ENCODE measurements around the gene TEP1.

TEP1 gene

GRCh38 chr14:20429801-20430669, 16.7 kb upstream of the TEP1 start:
- no peak for DNase-seq

- DNase-seq, result no peak
These were observed 15.5 kb upstream of the TEP1 start for GRCh38 chr14:20428802-20429201.

DNA sequence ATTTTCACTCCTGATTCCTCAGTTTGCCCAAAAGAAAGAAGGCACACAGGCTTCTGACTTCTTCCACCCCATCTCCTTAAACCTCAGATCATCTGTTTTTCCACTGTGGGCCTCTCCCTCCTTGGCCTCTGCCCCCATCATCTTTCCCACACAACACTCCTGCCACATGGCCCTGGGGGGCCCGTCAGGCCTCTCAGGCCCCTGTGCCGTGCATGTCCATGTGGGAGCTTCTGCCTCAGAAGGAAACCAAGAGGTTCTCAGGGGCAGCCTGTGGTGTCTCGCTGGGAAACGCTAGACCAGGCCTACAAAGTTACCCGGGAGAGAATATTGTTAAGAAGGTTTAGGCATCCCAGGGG, 14.7 kb upstream of the TEP1 start:
- DNase-seq, result no peak

- DNase-seq, result no peak
These were observed 14.1 kb upstream of the TEP1 start for GRCh38 chr14:20427231-20428009.

DNA sequence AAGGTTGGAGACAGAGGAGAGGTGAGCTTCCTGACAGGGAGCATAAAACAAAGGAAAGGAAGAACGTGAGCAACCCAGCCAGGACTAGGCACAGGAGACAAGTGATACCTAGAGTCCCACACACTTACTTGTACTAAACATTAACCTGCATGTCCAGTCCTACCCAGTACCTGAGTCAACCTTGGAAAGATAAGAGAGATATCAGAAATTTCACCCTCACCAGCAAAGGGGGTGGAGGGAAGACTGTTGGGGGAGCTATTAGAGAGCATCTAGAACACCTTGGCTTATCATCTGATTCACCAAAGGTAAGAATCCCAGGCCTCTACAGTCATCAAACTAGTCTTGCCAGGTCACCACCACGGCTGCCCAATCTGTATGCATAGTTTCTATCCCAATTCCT, 11.6 kb upstream of the TEP1 start:
- DNase-seq, result no peak

DNA sequence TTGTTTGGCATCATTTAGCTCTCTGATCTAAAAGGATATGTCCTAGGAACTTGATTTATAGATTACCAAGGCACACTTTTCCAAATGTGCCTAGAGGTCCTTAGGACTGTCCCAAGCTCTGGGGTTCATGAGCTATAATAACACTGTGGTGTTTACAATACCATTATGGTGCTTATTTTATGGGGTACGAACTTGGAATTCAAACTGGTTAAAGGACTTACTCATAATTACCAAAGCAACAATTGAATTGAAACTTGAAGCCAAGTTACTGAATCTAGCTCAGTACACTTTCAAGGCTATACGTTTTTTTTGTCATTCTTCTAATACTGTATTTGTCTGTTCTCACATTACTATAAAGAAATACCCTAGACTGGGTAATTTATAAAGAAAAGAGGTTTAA, 9.6 kb upstream of the TEP1 start:
- no peak for DNase-seq

DNA sequence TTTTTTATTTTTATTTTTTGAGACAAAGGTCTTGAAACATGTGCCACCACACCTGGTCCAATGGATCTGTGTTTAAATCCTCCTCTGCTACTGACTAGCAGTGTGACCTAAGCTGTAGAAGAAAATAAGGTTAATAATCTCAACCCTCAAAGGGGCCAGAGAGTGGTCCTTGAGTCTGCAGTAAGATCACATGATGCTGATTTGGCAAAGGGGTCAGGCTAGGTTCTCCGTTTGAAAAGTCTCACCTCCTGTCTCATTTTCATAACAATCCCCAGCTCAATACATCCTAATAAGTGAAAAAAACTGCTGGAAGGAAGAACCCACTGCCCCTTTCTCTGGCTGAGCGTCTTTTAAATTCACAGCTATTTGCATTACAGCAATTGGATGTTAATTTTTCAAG, 8.0 kb upstream of the TEP1 start:
- no peak for DNase-seq

GRCh38 chr14:20419419-20419818, 6.1 kb upstream of the TEP1 start:
- no peak for DNase-seq

DNA sequence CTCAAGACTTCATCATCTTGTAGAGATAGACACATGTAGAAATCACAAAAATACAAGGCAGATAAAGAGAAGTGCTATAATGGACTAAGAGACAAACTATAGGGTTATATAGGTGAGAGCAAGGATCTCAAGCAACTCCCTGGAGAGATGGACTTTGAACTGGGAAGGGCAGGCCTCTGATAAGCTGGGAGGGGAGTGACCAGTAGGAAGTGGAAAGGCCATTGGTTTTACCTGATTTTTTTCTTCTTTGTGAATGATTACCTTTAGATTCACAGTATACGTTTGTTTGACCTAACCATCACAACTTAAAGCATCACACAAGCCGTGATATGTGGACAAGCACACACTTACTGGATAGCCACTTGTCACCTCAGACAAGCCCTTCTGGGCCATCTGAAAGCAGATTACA, 5.2 kb upstream of the TEP1 start:
- DNase-seq, result no peak

- DNase-seq, result no peak
These were observed 4.2 kb upstream of the TEP1 start for GRCh38 chr14:20417250-20418186.

DNA sequence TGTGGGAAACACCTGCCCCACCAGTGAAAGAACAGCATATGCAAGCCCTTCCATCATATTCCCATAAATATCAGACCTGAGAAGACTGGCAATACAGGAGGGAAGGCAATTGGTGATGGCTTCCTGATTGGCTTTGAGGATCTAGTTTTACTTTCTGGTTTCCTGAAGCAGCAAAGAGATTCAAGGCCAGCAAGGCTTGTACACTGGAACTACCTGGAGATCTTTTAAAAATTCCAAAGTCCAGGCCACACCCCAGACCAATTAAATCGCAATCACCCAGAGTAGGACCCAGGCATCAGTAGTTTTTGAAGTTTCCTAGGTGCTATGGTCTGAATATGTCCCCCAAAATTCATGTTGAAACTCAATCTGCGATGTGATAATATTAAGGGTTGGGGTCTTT, 2.9 kb upstream of the TEP1 start:
- DNase-seq, result no peak

DNA sequence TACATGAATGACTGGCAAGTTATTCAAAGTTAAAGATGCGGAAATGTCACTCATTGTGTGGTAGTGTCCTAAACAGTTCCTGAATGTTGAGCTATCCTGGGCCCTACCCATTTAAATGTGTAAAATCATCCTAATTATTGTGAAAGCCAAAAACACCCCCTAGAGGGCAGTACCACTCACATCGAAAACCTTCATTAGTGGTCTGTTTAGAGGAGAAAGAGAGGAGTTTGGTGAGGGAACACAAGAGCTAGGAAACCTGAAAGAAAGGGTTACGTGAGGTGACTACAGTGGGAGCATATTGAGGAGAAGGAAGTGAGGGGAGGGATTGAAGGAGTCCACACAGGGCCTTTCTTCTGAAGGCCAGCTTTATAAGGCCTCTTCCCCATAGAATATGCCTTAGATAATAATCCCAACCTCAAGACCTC, 2.5 kb upstream of the TEP1 start:
- no peak for DNase-seq

DNA sequence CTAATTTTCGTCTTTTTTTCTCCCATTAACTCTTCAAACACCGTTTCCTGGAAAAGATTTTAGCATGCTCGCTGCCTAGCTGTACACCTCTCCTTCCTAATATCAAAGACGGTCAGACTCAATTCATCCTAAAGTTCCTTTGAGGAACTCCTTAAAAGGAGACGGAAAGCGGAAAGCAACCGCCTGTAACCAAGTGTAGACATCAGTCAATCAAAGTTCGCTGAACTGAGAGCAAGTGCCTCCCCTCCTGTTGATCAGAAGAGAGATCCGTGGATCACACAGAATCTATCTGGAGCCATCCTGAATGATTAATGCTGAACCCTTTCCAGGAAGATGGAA, 412 bp upstream of the TEP1 start:
- no peak for DNase-seq

- no peak for DNase-seq
These were observed 890 bp downstream of the TEP1 start for GRCh38 chr14:20412411-20412810.

- no peak for DNase-seq
These were observed 4.1 kb downstream of the TEP1 start for GRCh38 chr14:20409226-20409625.

GRCh38 chr14:20403521-20403920, 9.8 kb downstream of the TEP1 start:
- no peak for DNase-seq

DNA sequence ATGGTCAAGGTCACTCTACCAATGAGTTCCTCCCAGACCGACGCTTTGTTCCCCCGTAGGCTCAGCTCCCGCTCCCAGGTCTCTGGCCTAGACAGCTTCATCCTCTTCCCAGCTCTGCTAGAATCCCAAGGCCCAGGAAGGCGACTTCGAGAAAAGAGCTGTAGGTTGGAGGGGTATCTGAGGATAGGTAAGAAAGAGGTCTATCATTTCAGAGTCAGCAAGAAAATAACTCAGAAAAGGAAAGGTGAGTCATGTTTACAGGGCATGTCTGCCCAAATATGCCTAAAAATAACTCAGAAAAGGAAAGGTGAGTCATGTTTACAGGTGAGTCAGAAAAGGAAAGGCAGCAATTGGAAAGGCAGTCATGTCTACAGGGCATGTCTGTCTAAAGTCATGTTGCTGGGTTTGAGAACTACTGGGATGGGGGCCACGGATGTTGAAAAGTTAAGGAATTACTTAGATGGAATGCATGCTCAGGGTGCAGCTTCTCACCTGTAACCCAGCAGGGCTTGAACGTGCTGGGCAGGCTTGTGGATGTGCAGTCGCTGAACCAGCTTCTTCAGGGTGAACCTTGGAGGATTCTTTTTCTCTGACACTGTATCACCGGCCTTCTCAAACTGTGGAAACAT, 12.2 kb downstream of the TEP1 start:
- DNase-seq, result no peak

DNA sequence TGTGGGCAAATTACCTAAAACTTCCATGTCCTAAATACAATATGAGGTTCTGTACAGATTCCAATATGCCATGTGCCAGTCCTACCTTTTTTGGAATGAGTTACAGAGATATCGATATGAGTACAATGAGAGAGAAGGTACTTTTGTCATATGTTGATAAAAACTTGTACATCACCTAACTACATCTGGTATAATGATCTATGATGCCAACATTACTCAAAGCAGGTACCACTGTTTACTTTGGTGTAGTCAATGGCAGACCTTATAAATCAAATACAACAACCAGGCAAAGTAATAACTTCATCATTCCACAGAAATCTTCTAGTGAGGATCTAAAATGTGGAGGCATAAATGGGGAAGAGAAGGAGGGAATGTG, 12.7 kb downstream of the TEP1 start:
- no peak for DNase-seq

DNA sequence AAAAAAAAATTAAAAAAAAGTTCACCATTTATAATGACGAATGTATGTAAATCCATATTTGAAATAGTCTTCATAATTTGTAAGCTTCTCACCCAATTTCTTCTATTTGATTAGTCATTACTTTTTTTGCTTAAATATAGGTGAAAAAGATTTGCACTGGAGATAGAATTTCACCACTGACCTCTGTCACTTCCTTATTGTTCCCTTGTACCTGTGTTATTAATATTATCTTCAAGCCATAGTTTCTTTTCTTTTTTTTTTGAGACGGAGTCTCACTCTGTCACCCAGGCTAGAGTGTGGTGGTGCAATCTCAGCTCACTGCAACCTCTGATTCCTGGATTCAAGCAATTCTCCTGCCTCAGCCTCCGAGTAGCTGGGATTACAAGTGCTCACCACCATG, 15.8 kb downstream of the TEP1 start:
- DNase-seq, result no peak

- DNase-seq, result no peak
These were observed 21.8 kb downstream of the TEP1 start for GRCh38 chr14:20391505-20391904.

DNA sequence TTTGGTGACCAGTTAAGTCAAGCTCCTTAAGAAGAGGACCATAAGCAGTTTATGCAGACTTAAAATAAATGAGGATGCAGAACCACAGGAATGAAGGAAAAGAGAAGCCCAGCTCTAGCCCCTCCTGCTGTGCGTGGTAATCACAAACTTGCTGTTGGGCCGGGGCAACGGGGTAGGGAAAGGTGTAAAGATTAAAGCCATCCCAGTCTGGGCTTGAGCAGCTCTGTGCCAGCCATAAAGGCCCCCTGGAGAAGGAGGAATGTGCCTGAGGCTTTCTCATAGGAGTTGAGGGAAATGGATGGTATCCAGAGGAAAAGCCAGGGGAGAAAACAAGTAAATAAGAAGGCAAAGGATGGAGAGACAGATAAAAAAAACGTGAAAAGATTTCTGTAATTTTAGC, 25.1 kb downstream of the TEP1 start:
- no peak for DNase-seq

- no peak for DNase-seq
These were observed 25.7 kb downstream of the TEP1 start for GRCh38 chr14:20387576-20387975.

GRCh38 chr14:20386276-20386855, 26.9 kb downstream of the TEP1 start:
- no peak for DNase-seq
